ENCODE data around the gene APOA1. TPM values are rescaled to one million over a fixed set of nuclear protein-coding genes. Genes with fewer than 3 reads are reported as not detected.

The APOA1 gene
- total RNA-seq, 1 donor from 2014 or later = not detected

DNA sequence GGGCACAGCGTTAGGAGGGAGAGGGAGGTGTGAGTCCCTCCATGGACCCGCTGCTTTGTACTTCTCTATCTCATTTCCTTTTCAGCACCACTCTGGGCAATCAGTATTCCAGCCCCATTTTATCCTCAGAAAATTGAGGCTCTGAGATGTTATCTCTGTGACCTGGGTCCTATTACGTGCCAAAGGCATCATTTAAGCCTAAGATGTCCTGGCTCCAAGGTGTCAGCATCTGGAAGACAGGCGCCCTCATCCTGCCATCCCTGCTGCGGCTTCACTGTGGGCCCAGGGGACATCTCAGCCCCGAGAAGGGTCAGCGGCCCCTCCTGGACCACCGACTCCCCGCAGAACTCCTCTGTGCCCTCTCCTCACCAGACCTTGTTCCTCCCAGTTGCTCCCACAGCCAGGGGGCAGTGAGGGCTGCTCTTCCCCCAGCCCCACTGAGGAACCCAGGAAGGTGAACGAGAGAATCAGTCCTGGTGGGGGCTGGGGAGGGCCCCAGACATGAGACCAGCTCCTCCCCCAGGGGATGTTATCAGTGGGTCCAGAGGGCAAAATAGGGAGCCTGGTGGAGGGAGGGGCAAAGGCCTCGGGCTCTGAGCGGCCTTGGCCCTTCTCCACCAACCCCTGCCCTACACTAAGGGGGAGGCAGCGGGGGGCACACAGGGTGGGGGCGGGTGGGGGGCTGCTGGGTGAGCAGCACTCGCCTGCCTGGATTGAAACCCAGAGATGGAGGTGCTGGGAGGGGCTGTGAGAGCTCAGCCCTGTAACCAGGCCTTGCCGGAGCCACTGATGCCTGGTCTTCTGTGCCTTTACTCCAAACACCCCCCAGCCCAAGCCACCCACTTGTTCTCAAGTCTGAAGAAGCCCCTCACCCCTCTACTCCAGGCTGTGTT lies 8.5 kb downstream of the APOA1 start:
- no peaks in the 10 kb centered on the region for H3K27me3 ChIP-seq (ENCODE audit: control insufficient read depth, insufficient read depth, low read length)
- no peak for DNase-seq (ENCODE audit: low read depth)
- H3K4me3 ChIP-seq (ENCODE audit: low read depth, low read length) = no peak overlapping the region
- no peak for TF ChIP-seq CTCF (IDR thresholded peaks at IDR 0.05; ENCODE audit: insufficient read depth, low read length, severe bottlenecking)
- no peak for FAIRE-seq
- no peaks in the 10 kb centered on the region for H3K36me3 ChIP-seq (ENCODE audit: control insufficient read depth, insufficient read depth, low read length)

GRCh38 chr11:116827461-116827860 lies 10.0 kb downstream of the APOA1 start:
- DNase-seq (ENCODE audit: low read depth) (no peak), FAIRE-seq (no peak)
- no peak overlapping the region for H3K4me3 ChIP-seq (ENCODE audit: low read depth, low read length)
- H3K36me3 ChIP-seq (ENCODE audit: control insufficient read depth, insufficient read depth, low read length) = no peaks in the 10 kb centered on the region
- no peaks in the 10 kb centered on the region for H3K27me3 ChIP-seq (ENCODE audit: control insufficient read depth, insufficient read depth, low read length)
- no peak for TF ChIP-seq CTCF (IDR thresholded peaks at IDR 0.05; ENCODE audit: insufficient read depth, low read length, severe bottlenecking)

DNA sequence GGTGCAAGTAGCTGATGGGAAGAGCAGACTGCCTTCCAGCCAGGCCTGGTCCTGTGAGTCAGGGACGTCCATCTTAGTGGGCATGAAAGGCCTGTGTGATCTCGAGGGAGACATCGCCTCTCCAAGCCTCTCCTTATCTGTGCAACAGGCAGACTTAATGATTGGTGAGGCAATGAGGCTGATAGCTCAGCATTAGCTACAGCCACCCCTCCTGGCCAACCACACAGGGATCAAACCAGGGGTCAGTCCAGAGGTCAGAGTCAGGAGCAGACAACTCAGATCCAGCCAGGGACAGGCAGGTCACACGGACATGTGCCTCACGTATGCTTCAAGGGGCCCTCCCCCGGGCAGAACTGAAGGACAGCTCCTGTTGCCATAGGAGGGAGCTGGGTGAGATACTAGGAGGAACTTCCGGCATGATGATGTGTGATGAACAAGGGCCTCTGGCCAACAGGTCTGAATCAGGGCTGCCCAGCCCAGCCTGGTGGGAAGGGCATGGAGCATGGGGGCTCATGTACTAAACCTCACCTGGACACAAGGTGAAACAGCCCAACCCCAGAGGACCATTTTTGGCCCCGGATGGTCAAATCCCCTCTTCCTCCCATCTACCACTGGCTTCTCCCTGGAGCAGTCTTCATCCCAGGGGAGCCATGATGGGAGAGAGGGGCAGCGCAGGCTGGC lies 10.5 kb downstream of the APOA1 start:
- H3K27me3 ChIP-seq (ENCODE audit: control insufficient read depth, insufficient read depth, low read length) = no peaks in the 10 kb centered on the region
- H3K4me3 ChIP-seq (ENCODE audit: low read depth, low read length) = no peak overlapping the region
- no peak for TF ChIP-seq CTCF (IDR thresholded peaks at IDR 0.05; ENCODE audit: insufficient read depth, low read length, severe bottlenecking)
- H3K36me3 ChIP-seq (ENCODE audit: control insufficient read depth, insufficient read depth, low read length) = no peaks in the 10 kb centered on the region
- FAIRE-seq (peak; percentile 64), DNase-seq (ENCODE audit: low read depth) (no peak)

GRCh38 chr11:116825854-116826750 lies 11.3 kb downstream of the APOA1 start:
- H3K4me3 ChIP-seq (ENCODE audit: low read depth, low read length) = no peak overlapping the region
- DNase-seq (ENCODE audit: low read depth) = no peak
- FAIRE-seq = no peak
- no peaks in the 10 kb centered on the region for H3K36me3 ChIP-seq (ENCODE audit: control insufficient read depth, insufficient read depth, low read length)
- H3K27me3 ChIP-seq (ENCODE audit: control insufficient read depth, insufficient read depth, low read length) = no peaks in the 10 kb centered on the region
- TF ChIP-seq CTCF (IDR thresholded peaks at IDR 0.05; ENCODE audit: insufficient read depth, low read length, severe bottlenecking) = no peak

DNA sequence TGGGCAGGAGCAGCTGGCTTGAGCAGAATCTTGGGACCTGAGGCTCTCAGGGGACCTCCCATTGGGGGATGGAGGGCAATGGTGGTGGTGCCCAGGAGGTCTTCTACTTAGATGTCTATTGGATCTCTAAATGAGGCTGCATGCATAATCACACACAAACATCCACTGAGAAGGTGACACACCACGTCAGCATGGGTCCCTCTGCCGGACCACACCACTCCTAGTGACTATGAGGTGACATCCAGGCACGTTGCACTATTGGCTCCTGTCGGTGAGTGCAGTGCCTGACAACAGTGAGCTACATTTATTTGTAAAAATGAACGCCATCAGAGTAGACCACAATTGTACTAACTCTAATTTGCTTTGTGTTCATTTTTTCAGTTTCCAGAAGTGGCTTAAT lies 12.0 kb downstream of the APOA1 start:
- no peak overlapping the region for H3K4me3 ChIP-seq (ENCODE audit: low read depth, low read length)
- H3K36me3 ChIP-seq (ENCODE audit: control insufficient read depth, insufficient read depth, low read length) = no peaks in the 10 kb centered on the region
- no peaks in the 10 kb centered on the region for H3K27me3 ChIP-seq (ENCODE audit: control insufficient read depth, insufficient read depth, low read length)
- no peak for DNase-seq (ENCODE audit: low read depth)
- no peak for FAIRE-seq
- TF ChIP-seq CTCF (IDR thresholded peaks at IDR 0.05; ENCODE audit: insufficient read depth, low read length, severe bottlenecking) = no peak

Data from bronchial epithelial cell (primary cell).